ENCODE data around the gene AJM1. TPM values are rescaled to one million over a fixed set of nuclear protein-coding genes. Genes with fewer than 3 reads are reported as not detected.
"Not testable (repeated sequence)": the region's sequence is repeated elsewhere in the genome, so short reads cannot be mapped to it uniquely, and the experiment has no call there.

Gene AJM1
- total RNA-seq, 1 donor from 2014 or later = 7.4 TPM

- DNase-seq (ENCODE audit: low spot score); H3K27me3 Mint-ChIP-seq (ENCODE audit: low read depth); H3K27ac Mint-ChIP-seq (ENCODE audit: unreplicated experiment); H3K36me3 Mint-ChIP-seq (ENCODE audit: low read depth); H3K9me3 Mint-ChIP-seq (ENCODE audit: low read depth); H3K4me3 Mint-ChIP-seq (ENCODE audit: unreplicated experiment): not testable (repeated sequence)
- TF ChIP-seq CTCF (IDR thresholded peaks at IDR 0.05) = peak; percentile 87
- peaks cover 41% of the 10 kb centered on the region for H3K4me1 Mint-ChIP-seq (ENCODE audit: low read depth)
These were observed 1.8 kb downstream of the AJM1 start for GRCh38 chr9:136843801-136844740.

- DNase-seq (ENCODE audit: low spot score) = no peak
- peak overlapping the region; percentile 9 for H3K4me3 Mint-ChIP-seq (ENCODE audit: unreplicated experiment)
- peaks cover 38% of the 10 kb centered on the region for H3K4me1 Mint-ChIP-seq (ENCODE audit: low read depth)
- no peak overlapping the region for H3K27ac Mint-ChIP-seq (ENCODE audit: unreplicated experiment)
- peaks cover 4% of the 10 kb centered on the region for H3K36me3 Mint-ChIP-seq (ENCODE audit: low read depth)
- no peak for TF ChIP-seq CTCF (IDR thresholded peaks at IDR 0.05)
- H3K27me3 Mint-ChIP-seq (ENCODE audit: low read depth) = no peaks in the 10 kb centered on the region
- no peaks in the 10 kb centered on the region for H3K9me3 Mint-ChIP-seq (ENCODE audit: low read depth)
These were observed 2.6 kb downstream of the AJM1 start for GRCh38 chr9:136844761-136845464.

GRCh38 chr9:136845465-136846260 lies 3.4 kb downstream of the AJM1 start:
- H3K9me3 Mint-ChIP-seq (ENCODE audit: low read depth) = no peaks in the 10 kb centered on the region
- H3K4me3 Mint-ChIP-seq (ENCODE audit: unreplicated experiment) = peak overlapping the region; percentile 9
- H3K36me3 Mint-ChIP-seq (ENCODE audit: low read depth) = peaks cover 2% of the 10 kb centered on the region
- TF ChIP-seq CTCF (IDR thresholded peaks at IDR 0.05) = no peak
- no peaks in the 10 kb centered on the region for H3K27me3 Mint-ChIP-seq (ENCODE audit: low read depth)
- no peak overlapping the region for H3K27ac Mint-ChIP-seq (ENCODE audit: unreplicated experiment)
- peaks cover 37% of the 10 kb centered on the region for H3K4me1 Mint-ChIP-seq (ENCODE audit: low read depth)
- no peak for DNase-seq (ENCODE audit: low spot score)

GRCh38 chr9:136846376-136847087 lies 4.3 kb downstream of the AJM1 start:
- TF ChIP-seq CTCF (IDR thresholded peaks at IDR 0.05) = no peak
- peak overlapping the region; percentile 96 for H3K4me3 Mint-ChIP-seq (ENCODE audit: unreplicated experiment)
- no peaks in the 10 kb centered on the region for H3K27me3 Mint-ChIP-seq (ENCODE audit: low read depth)
- H3K4me1 Mint-ChIP-seq (ENCODE audit: low read depth) = peaks cover 31% of the 10 kb centered on the region
- DNase-seq (ENCODE audit: low spot score) = no peak
- peaks cover 2% of the 10 kb centered on the region for H3K36me3 Mint-ChIP-seq (ENCODE audit: low read depth)
- no peaks in the 10 kb centered on the region for H3K9me3 Mint-ChIP-seq (ENCODE audit: low read depth)
- H3K27ac Mint-ChIP-seq (ENCODE audit: unreplicated experiment) = peak overlapping the region; percentile 49
